COLO829 (cell line): ENCODE results near the gene WDHD1.
"Not testable (repeated sequence)": the region's sequence is repeated elsewhere in the genome, so short reads cannot be mapped to it uniquely, and the experiment has no call there.

ENCODE experiments used
- DNase-seq: peaks from one replicate; pipeline ENCODE4 v3.0.0; 2012; ENCODE audit warnings: low spot score

The WDHD1 gene

GRCh38 chr14:55047301-55048053 is 20.6 kb upstream of the WDHD1 start:
- no peak for DNase-seq

GRCh38 chr14:55045087-55045486 is 18.2 kb upstream of the WDHD1 start:
- no peak for DNase-seq

- DNase-seq: no peak
These were observed 16.6 kb upstream of the WDHD1 start for GRCh38 chr14:55043528-55043927.

- no peak for DNase-seq
These were observed 11.8 kb upstream of the WDHD1 start for GRCh38 chr14:55038708-55039107.

- DNase-seq: not testable (repeated sequence)
These were observed 11.1 kb upstream of the WDHD1 start for GRCh38 chr14:55037995-55038394.

- DNase-seq: no peak
These were observed 4.3 kb upstream of the WDHD1 start for GRCh38 chr14:55031190-55031589.

- DNase-seq: no peak
These were observed 1.6 kb upstream of the WDHD1 start for GRCh38 chr14:55028476-55028875.

GRCh38 chr14:55028066-55028465 is 1.2 kb upstream of the WDHD1 start:
- DNase-seq: no peak

- DNase-seq: no peak
These were observed 482 bp downstream of the WDHD1 start for GRCh38 chr14:55026441-55026792.

- no peak for DNase-seq
These were observed 951 bp downstream of the WDHD1 start for GRCh38 chr14:55025948-55026347.

- not testable (repeated sequence) for DNase-seq
These were observed 2.5 kb downstream of the WDHD1 start for GRCh38 chr14:55024365-55024764.

GRCh38 chr14:55019968-55020554 is 6.8 kb downstream of the WDHD1 start:
- DNase-seq: no peak

- DNase-seq: no peak
These were observed 11.9 kb downstream of the WDHD1 start for GRCh38 chr14:55015006-55015405.

GRCh38 chr14:55005071-55005470 is 21.8 kb downstream of the WDHD1 start:
- DNase-seq: no peak

GRCh38 chr14:55000381-55000780 is 26.5 kb downstream of the WDHD1 start:
- DNase-seq: no peak

GRCh38 chr14:54985156-54985555 is 41.7 kb downstream of the WDHD1 start:
- no peak for DNase-seq

- DNase-seq: no peak
These were observed 45.2 kb downstream of the WDHD1 start for GRCh38 chr14:54981698-54982097.

GRCh38 chr14:54979039-54979438 is 47.9 kb downstream of the WDHD1 start:
- no peak for DNase-seq

GRCh38 chr14:54976316-54976715 is 50.6 kb downstream of the WDHD1 start:
- no peak for DNase-seq

GRCh38 chr14:54975856-54976255 is 51.0 kb downstream of the WDHD1 start:
- DNase-seq: no peak

- DNase-seq: no peak
These were observed 52.0 kb downstream of the WDHD1 start for GRCh38 chr14:54974788-54975414.

GRCh38 chr14:54967496-54967895 is 59.4 kb downstream of the WDHD1 start:
- no peak for DNase-seq

GRCh38 chr14:54955143-54955542 is 71.8 kb downstream of the WDHD1 start:
- no peak for DNase-seq

GRCh38 chr14:54953609-54954008 is 73.3 kb downstream of the WDHD1 start:
- DNase-seq: not testable (repeated sequence)
